ENCODE data around the gene OR7C1. TPM values are rescaled to one million over a fixed set of nuclear protein-coding genes. Genes with fewer than 3 reads are reported as not detected.
"Not testable (repeated sequence)": the region's sequence is repeated elsewhere in the genome, so short reads cannot be mapped to it uniquely, and the experiment has no call there.

OR7C1 gene
- total RNA-seq, 1 donor = not detected

DNA sequence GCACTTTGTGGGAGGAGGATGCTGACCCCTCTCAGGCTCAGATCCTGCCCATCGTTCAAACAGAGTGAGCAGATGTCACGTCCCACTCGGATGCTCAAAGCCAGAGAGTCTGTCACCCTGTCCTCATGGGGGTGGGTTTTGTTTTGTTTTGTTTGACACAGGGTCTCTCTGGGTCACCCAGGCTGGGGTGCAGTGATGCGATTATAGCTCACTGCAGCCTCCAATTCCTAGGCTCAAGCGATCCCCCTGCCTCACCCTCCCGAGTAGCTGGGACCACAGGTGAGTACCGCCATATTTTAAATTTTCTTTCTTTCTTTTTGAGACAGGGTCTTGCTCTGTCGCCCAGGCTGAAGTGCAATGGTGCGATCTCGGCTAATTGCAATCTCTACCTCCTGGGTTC is 60.6 kb downstream of the OR7C1 start:
- Histone ChIP-seq H3K27me3 (ENCODE audit: insufficient read depth, low read length) (no peaks in the 10 kb centered on the region), H3K4me1 (ENCODE audit: insufficient read depth, low read length) (no peaks in the 10 kb centered on the region), H3K4me2 (ENCODE audit: insufficient read depth, low read length) (no peak overlapping the region), H3K4me3 (ENCODE audit: insufficient read depth, low read length) (no peak overlapping the region), H3K27ac (ENCODE audit: low read depth, low read length) (no peak overlapping the region), H3K9me3 (ENCODE audit: low read depth, low read length) (no peaks in the 10 kb centered on the region), H4K20me1 (ENCODE audit: insufficient read depth, low read length) (no peaks in the 10 kb centered on the region), H3K79me2 (ENCODE audit: insufficient read depth, low read length) (no peaks in the 10 kb centered on the region), H3K36me3 (ENCODE audit: insufficient read depth, low read length) (peaks cover 3% of the 10 kb centered on the region), H2AFZ (ENCODE audit: low read length) (no peak overlapping the region)
- no peak for DNase-seq (ENCODE audit: insufficient read length, low spot score, missing footprints)
- TF ChIP-seq, protein P1, sequence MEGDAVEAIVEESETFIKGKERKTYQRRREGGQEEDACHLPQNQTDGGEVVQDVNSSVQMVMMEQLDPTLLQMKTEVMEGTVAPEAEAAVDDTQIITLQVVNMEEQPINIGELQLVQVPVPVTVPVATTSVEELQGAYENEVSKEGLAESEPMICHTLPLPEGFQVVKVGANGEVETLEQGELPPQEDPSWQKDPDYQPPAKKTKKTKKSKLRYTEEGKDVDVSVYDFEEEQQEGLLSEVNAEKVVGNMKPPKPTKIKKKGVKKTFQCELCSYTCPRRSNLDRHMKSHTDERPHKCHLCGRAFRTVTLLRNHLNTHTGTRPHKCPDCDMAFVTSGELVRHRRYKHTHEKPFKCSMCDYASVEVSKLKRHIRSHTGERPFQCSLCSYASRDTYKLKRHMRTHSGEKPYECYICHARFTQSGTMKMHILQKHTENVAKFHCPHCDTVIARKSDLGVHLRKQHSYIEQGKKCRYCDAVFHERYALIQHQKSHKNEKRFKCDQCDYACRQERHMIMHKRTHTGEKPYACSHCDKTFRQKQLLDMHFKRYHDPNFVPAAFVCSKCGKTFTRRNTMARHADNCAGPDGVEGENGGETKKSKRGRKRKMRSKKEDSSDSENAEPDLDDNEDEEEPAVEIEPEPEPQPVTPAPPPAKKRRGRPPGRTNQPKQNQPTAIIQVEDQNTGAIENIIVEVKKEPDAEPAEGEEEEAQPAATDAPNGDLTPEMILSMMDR (IDR thresholded peaks at IDR 0.05; ENCODE audit: extremely low read depth, low read depth, low read length) = no peak

DNA sequence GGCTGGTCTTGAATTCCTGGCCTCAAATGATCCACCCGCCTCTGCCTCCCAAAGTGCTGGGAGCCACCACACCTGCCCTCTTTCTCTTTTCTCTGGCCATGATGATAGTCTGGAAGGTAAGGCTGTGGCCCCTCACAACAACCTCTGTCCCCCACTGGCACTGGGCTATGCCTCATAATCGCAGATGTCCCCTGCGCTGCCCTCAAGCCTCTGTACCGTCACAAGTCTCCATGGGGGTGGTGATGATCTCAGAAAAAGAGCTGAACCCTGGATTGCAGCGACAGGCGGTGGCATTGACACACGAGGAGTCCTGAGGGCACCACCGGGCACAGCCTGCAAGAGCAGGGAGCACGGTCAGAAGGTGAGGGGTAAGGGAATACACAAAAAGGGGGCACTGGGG is 61.3 kb downstream of the OR7C1 start:
- not testable (repeated sequence) for H3K4me1 ChIP-seq (ENCODE audit: insufficient read depth, low read length); DNase-seq (ENCODE audit: insufficient read length, low spot score, missing footprints); H3K36me3 ChIP-seq (ENCODE audit: insufficient read depth, low read length); H2AFZ ChIP-seq (ENCODE audit: low read length); H3K27ac ChIP-seq (ENCODE audit: low read depth, low read length); H4K20me1 ChIP-seq (ENCODE audit: insufficient read depth, low read length); H3K79me2 ChIP-seq (ENCODE audit: insufficient read depth, low read length); H3K9me3 ChIP-seq (ENCODE audit: low read depth, low read length); H3K4me3 ChIP-seq (ENCODE audit: insufficient read depth, low read length); H3K27me3 ChIP-seq (ENCODE audit: insufficient read depth, low read length); H3K4me2 ChIP-seq (ENCODE audit: insufficient read depth, low read length)

DNA sequence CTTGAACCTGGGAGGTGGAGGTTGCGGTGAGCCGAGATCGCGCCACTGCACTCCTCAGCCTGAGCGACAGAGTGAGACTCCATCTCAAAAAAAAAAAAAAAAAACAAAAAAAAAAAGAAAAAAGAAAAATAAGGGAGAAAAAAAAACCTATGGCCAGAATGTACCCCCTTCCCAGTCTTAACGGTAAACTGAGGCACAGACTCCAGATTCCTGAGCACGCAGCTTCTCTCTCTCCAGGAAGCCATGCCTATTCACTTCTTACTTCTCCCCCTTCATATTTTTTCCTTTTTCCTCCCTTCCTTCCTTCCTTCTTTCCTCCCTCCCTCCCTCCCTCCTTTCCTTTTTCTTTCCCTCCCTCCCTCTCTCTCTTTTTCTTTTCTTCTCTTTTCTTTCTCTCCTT is 62.0 kb downstream of the OR7C1 start:
- TF ChIP-seq, protein P1 (IDR thresholded peaks at IDR 0.05; ENCODE audit: extremely low read depth, low read depth, low read length) = no peak
- Histone ChIP-seq H3K4me2 (ENCODE audit: insufficient read depth, low read length) (no peak overlapping the region), H3K27me3 (ENCODE audit: insufficient read depth, low read length) (no peaks in the 10 kb centered on the region), H3K4me3 (ENCODE audit: insufficient read depth, low read length) (no peak overlapping the region), H2AFZ (ENCODE audit: low read length) (no peak overlapping the region), H3K36me3 (ENCODE audit: insufficient read depth, low read length) (peaks cover 5% of the 10 kb centered on the region), H3K4me1 (ENCODE audit: insufficient read depth, low read length) (no peaks in the 10 kb centered on the region), H4K20me1 (ENCODE audit: insufficient read depth, low read length) (no peaks in the 10 kb centered on the region), H3K9me3 (ENCODE audit: low read depth, low read length) (no peaks in the 10 kb centered on the region), H3K27ac (ENCODE audit: low read depth, low read length) (no peak overlapping the region), H3K79me2 (ENCODE audit: insufficient read depth, low read length) (no peaks in the 10 kb centered on the region)
- DNase-seq (ENCODE audit: insufficient read length, low spot score, missing footprints) = no peak

DNA sequence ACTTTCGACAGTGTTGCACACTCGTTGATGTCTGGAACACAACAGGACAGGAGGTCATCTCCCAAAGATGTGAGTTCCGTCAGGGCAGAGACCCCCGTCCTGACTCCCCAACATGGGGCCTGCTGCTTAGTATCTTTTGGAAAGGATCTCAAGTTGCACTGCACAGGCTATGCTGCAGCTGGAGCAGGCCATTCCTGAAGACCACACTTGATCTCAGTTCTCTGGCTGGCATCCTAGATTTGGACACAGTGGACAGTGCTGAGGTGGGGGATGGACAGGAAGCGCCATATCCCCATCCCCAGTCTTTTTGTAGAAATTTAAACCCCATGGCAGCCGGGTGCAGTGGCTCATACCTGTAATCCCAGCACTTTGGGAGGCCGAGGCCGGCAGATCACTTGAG is 62.5 kb downstream of the OR7C1 start:
- Histone ChIP-seq H3K79me2 (ENCODE audit: insufficient read depth, low read length) (no peaks in the 10 kb centered on the region), H3K9me3 (ENCODE audit: low read depth, low read length) (no peaks in the 10 kb centered on the region), H3K4me1 (ENCODE audit: insufficient read depth, low read length) (no peaks in the 10 kb centered on the region), H2AFZ (ENCODE audit: low read length) (no peak overlapping the region), H4K20me1 (ENCODE audit: insufficient read depth, low read length) (no peaks in the 10 kb centered on the region), H3K27ac (ENCODE audit: low read depth, low read length) (no peak overlapping the region), H3K4me3 (ENCODE audit: insufficient read depth, low read length) (no peak overlapping the region), H3K4me2 (ENCODE audit: insufficient read depth, low read length) (no peak overlapping the region), H3K36me3 (ENCODE audit: insufficient read depth, low read length) (peaks cover 5% of the 10 kb centered on the region), H3K27me3 (ENCODE audit: insufficient read depth, low read length) (no peaks in the 10 kb centered on the region)
- TF ChIP-seq, protein P1 (IDR thresholded peaks at IDR 0.05; ENCODE audit: extremely low read depth, low read depth, low read length) = no peak
- peak; percentile 9 for DNase-seq (ENCODE audit: insufficient read length, low spot score, missing footprints)
